ENCODE results near the gene MUC13.

The MUC13 gene

DNA sequence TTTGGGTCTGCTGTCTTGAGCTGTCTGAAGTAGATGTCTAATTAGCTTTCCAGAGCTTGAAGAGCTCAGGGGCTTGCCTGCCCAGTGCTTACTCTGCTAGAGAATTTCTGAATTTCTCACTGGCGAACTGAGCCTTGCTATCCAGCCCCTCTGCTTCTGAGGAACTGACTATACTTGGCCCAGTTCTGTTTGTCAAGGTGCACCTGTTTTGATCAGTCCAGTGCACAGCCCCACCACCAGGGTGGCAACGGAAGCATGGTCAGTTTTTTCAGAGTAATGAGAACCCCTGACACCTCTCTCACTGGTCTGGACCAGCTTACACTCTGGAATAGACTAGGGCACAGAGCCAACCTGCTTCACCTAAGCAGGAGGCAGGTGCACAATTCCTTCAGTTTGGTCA is 72.5 kb downstream of the MUC13 start:
- no peak for DNase-seq

DNA sequence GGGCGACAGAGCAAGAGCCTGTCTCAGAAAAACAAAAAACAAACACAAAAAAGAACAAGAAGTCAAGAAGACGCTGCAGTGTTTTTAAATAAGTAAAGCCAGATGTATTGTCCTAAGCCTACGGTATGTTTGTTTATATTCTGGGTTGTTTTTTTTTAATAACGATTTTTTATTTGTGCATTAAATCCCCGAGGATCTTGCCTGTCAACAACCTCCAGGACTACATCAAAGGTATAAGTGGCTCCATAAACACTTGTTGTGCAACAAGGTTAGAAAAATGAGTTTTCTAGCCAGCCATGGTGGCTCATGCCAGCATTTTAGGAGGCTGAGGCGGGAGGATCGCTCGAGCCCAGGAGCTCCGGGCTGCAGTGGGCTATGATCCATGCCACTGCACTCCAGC is 73.5 kb downstream of the MUC13 start:
- DNase-seq, result no peak

DNA sequence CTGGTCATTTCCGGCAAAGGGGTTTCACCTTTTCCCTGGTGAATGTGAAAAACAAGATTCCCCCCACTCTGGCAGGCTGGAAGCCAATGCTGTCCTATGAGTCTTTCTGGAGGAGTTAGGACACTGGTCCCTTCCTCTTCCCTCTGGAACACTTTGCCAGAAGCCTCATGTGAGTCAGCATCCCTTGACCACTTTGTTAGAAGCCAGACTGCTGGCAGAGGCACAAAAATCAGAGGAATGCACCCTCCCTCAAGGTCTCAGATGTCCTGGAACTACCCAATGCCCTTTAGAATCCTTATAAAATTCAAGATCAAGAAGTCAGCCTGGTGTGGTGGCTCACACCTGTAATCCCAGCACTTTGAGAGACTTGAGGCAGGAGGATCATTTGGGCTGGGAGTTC is 74.0 kb downstream of the MUC13 start:
- no peak for DNase-seq

DNA sequence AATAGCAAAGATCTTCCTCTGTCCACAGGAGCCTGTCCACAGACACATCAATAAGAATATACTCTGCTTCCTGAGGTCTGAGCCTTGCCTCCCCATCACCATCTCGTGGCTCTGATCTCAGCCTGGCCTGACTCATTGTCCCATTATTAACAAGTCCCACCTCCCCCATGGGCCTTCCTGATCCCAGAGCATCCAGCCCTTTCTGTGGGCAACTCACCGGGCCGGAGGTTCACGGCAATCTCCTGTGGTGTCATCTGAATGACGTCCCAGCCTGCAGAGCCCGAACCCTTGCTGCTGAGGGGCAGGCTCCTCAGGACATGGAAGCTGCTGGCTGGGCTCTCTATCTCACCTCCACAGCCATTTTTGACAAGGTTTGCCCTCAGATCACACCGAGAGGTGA is 75.5 kb downstream of the MUC13 start:
- DNase-seq, result no peak

DNA sequence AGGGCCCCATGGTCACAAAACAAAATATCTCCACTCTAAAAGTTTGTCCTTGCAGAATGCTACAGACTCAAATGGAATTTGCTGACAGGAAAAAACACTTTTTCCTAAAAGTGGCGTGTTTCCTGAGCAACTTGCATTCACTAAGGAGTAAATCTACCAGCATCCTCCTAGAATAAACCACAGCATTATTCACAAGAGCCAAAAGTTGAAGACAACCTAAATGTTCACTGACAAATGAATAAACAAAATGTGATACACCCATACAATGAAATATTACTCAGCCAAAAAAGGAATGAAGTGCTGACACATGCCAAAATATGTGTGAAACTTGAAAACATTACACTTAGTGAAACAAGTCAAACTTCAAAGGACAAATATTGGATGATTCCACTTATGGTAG is 76.3 kb downstream of the MUC13 start:
- DNase-seq, result no peak

DNA sequence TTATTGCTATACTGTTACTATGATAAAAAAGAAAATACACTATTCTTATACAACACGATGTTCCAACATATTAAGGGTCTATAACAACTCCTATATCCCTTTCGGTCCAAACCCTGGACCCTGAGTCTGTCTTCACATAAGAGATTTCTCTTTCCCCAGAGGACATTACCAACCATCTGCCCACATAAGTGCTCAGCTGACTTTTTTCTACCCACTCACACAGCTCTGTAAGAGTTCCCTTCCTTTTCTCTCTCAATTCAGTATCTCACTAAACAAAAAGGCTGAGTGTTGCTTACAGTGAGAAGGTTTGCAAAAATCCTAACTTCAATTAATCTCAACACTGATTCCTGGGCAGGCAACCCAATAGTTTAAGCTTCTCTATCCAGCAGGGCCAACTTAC is 77.9 kb downstream of the MUC13 start:
- no peak for DNase-seq

All from activated naive CD4-positive, alpha-beta T cell treated with Interleukin-2 at 50 U/mL for 16 hours (primary cell).